Measurements from ENCODE around the gene MTAP. TPM values are rescaled to one million over a fixed set of nuclear protein-coding genes. Genes with fewer than 3 reads are reported as not detected.

The MTAP gene
- total RNA-seq, 1 experiment from 2014 or later: 102 TPM

- H3K27me3 Mint-ChIP-seq (ENCODE audit: low read depth): peaks cover 100% of the 10 kb centered on the region
- no peaks in the 10 kb centered on the region for H3K36me3 Mint-ChIP-seq (ENCODE audit: insufficient read depth in 1 of 3, low read depth in 3 of 3)
- peaks cover 64% of the 10 kb centered on the region for H3K27me3 ChIP-seq (ENCODE audit: insufficient read depth, low read length)
- H3K4me2 ChIP-seq (ENCODE audit: insufficient read depth, insufficient read length, low read length): no peak overlapping the region
- no peak overlapping the region for H2BK5ac ChIP-seq (ENCODE audit: insufficient read length, low read length)
- no peak overlapping the region for H3K27ac Mint-ChIP-seq
- no CpG with 5 or more reads among the region's 2 CpGs for WGBS (ENCODE audit: extremely low coverage, insufficient read length, low lambda C conversion rate)
- no peaks in the 10 kb centered on the region for H3K79me1 ChIP-seq (ENCODE audit: insufficient read depth, low read depth, low read length, poor library complexity, severe bottlenecking)
- no peaks in the 10 kb centered on the region for H4K20me1 ChIP-seq (ENCODE audit: control insufficient read depth, insufficient read depth, insufficient read length)
- no peak overlapping the region for H4K5ac ChIP-seq (ENCODE audit: insufficient read length, low read depth, low read length)
- no peaks in the 10 kb centered on the region for H3K79me2 ChIP-seq (ENCODE audit: insufficient read depth, low read length)
- H2BK20ac ChIP-seq (ENCODE audit: low read depth, low read length, poor library complexity, severe bottlenecking): no peak overlapping the region
- H3K56ac ChIP-seq (ENCODE audit: insufficient read length, low read depth, low read length): no peak overlapping the region
- H3K23ac ChIP-seq (ENCODE audit: insufficient read length, low read depth, low read length): no peak overlapping the region
- H2BK120ac ChIP-seq (ENCODE audit: low read depth, low read length, poor library complexity, severe bottlenecking): no peak overlapping the region
- no peak overlapping the region for H3T11ph ChIP-seq (ENCODE audit: low read length)
- H3K4me1 Mint-ChIP-seq: peaks cover 7% of the 10 kb centered on the region in 2 experiments
- no peak overlapping the region for H3K18ac ChIP-seq (ENCODE audit: insufficient read length, low read depth, low read length)
- no peaks in the 10 kb centered on the region for H3K23me2 ChIP-seq (ENCODE audit: insufficient read length, low read depth, low read length, poor library complexity, severe bottlenecking)
- H2BK12ac ChIP-seq (ENCODE audit: insufficient read length, low read depth, low read length): no peak overlapping the region
- H3K9me3 ChIP-seq (ENCODE audit: control insufficient read depth, low read depth, low read length): no peaks in the 10 kb centered on the region
- H2BK15ac ChIP-seq (ENCODE audit: low read depth, low read length): no peak overlapping the region
- no peak overlapping the region for H4K8ac ChIP-seq (replicated peaks; ENCODE audit: insufficient read length, low read depth, low read length)
- no peak for TF ChIP-seq CTCF (conservative IDR thresholded peaks at IDR 0.05)
- H2AK5ac ChIP-seq (ENCODE audit: insufficient read length, low read length): no peak overlapping the region
- no peak overlapping the region for H2AFZ ChIP-seq (ENCODE audit: low read length)
- H3K4me3 Mint-ChIP-seq: no peak overlapping the region
- H3K14ac ChIP-seq (ENCODE audit: insufficient read depth, low read length): no peak overlapping the region
- H3K9me3 Mint-ChIP-seq: peaks cover 0 to 2% of the 10 kb centered on the region in 2 experiments; a peak in 1 of 5 replicates
- no peaks in the 10 kb centered on the region for H3K4me1 ChIP-seq (ENCODE audit: insufficient read depth, low read length)
- H3K9ac ChIP-seq (ENCODE audit: extremely low read depth, insufficient read length, low read length): no peak overlapping the region
- H3K27ac ChIP-seq (ENCODE audit: insufficient read length, low read depth, low read length): no peak overlapping the region
- H4K91ac ChIP-seq (ENCODE audit: insufficient read length, low read depth, low read length): no peak overlapping the region
- no peak overlapping the region for H3K4ac ChIP-seq (ENCODE audit: low read depth, low read length)
- DNase-seq: no peak
Observed at GRCh38 chr9:21754741-21755140, 47.7 kb upstream of the MTAP start.

Data from H9 (cell line).